Panc1 (cell line): ENCODE results near the gene KCNK10. TPM values are rescaled to one million over a fixed set of nuclear protein-coding genes. Genes with fewer than 3 reads are reported as not detected.

ENCODE experiments used
- ATAC-seq: fragments of 200-7000 bp; cut with Tn5 transposase; 2 replicates; pipeline ENCODE4 v1.9.1; 2020; ENCODE audit warnings: mild to moderate bottlenecking, moderate library complexity
- BruUV-seq: library from RNA; stranded (reverse); fragments of 400-500 nt; replicated peaks from 2 replicates; lab custom pipeline; 2021; lab: Mats Ljungman, UMichigan
- CTCF ChIA-PET: fragments of 300-600 bp; sonication (Branson Sonifier 250); formaldehyde crosslinking; loops from one replicate; lab custom pipeline; 2022; ENCODE audit warnings: antibody characterized with exemption; lab: Charles Lee
- POLR2A ChIA-PET: fragments of 300-600 bp; sonication (Branson Sonifier 250); formaldehyde crosslinking; loops from one replicate; lab custom pipeline; 2022; ENCODE audit warnings: antibody characterized with exemption; lab: Charles Lee
- DNase-seq: peaks from one replicate; pipeline ENCODE4 v3.0.0-alpha.2; 2010; ENCODE audit warnings: low read depth, low spot score
- H3K27ac ChIP-seq: 2 replicates; pipeline ENCODE4 v1.5.1; 2011; ENCODE audit warnings: mild to moderate bottlenecking, low read length, inconsistent platforms
- H3K27me3 ChIP-seq: fragments of 200-500 bp; sonication (Bioruptor generic); 2 replicates; pipeline ENCODE4 v1.6.0; 2014; ENCODE audit warnings: low read length, inconsistent platforms; ENCODE audit not compliant: control insufficient read depth, insufficient read depth
- H3K36me3 ChIP-seq: fragments of 200-500 bp; sonication (Bioruptor generic); 2 replicates; pipeline ENCODE4 v1.5.1; 2014; ENCODE audit warnings: inconsistent platforms, mild to moderate bottlenecking, low read length, moderate library complexity; ENCODE audit not compliant: control insufficient read depth, insufficient read depth
- H3K4me1 ChIP-seq: 2 replicates; pipeline ENCODE4 v1.5.1; 2011; ENCODE audit warnings: inconsistent platforms, mild to moderate bottlenecking, low read length, moderate library complexity; ENCODE audit not compliant: control insufficient read depth, insufficient read depth
- H3K4me3 ChIP-seq, 2 experiments: 2 replicates each; pipeline ENCODE4 v1.5.1; 2011 to 2012; ENCODE audit warnings: low read depth in 2 of 2, low read length in 2 of 2, mild to moderate bottlenecking in 2 of 2, inconsistent platforms in 1 of 2, moderate library complexity in 1 of 2
- H3K9me3 ChIP-seq: fragments of 200-500 bp; sonication (Bioruptor generic); 2 replicates; pipeline ENCODE4 v1.5.1; 2014; ENCODE audit warnings: low read depth, mild to moderate bottlenecking, inconsistent platforms, low read length, moderate library complexity; ENCODE audit not compliant: control insufficient read depth, insufficient read depth
- CTCF ChIP-seq: fragments of 450-650 bp; IDR thresholded peaks from 2 replicates; pipeline ENCODE4 v1.5.1; 2017; ENCODE audit warnings: mild to moderate bottlenecking
- POLR2AphosphoS5 ChIP-seq: IDR thresholded peaks from 2 replicates; pipeline ENCODE4 v1.6.1; 2012; ENCODE audit warnings: mild to moderate bottlenecking, low read depth, low read length, moderate library complexity
- REST ChIP-seq, 2 experiments: IDR thresholded peaks; 2 replicates each; pipeline ENCODE4 v1.6.1; 2011 to 2012; ENCODE audit warnings: low read depth in 2 of 2, control low read depth in 1 of 2, low read length in 1 of 2, mild to moderate bottlenecking in 1 of 2, moderate library complexity in 1 of 2; ENCODE audit not compliant: insufficient read depth in 1 of 2
- SIN3A ChIP-seq: IDR thresholded peaks from 2 replicates; pipeline ENCODE4 v1.6.1; 2012; ENCODE audit warnings: low read depth, mild to moderate bottlenecking, low read length, moderate library complexity, borderline replicate concordance; ENCODE audit not compliant: insufficient read depth
- TCF7L2 ChIP-seq: IDR thresholded peaks from 2 replicates; pipeline ENCODE4 v1.6.1; 2011; ENCODE audit warnings: mild to moderate bottlenecking, low read depth, low read length, inconsistent platforms
- in situ Hi-C: cut with HindIII; loops from 2 replicates; pipeline ENCODE4 v1.10.0; 2016; ENCODE audit warnings: low sequenced_read_pairs, low pct_unique_long_range_greater_than_20kb
- intact Hi-C: fragments of 100-400 bp; cut with micrococcal nuclease; formaldehyde crosslinking; loops from one replicate; pipeline ENCODE4 v1.10.0; 2022; ENCODE audit not compliant: unreplicated experiment
- total RNA-seq: library from RNA; stranded (reverse); gene quantifications from one replicate; pipeline ENCODE4 v1.2.1, GENCODE V29; 2021; ENCODE audit not compliant: unreplicated experiment

Gene KCNK10
- total RNA-seq, 1 experiment from 2014 or later, result 0.28 TPM

GRCh38 chr14:88154321-88154720, 168.7 kb downstream of the KCNK10 start:
- Histone ChIP-seq H3K27me3 (no peaks in the 10 kb centered on the region; the same call in 1 of the 2 replicates), H3K4me1 (no peaks in the 10 kb centered on the region), H3K9me3 (no peaks in the 10 kb centered on the region), H3K36me3 (no peaks in the 10 kb centered on the region), H3K27ac (no peak overlapping the region), H3K4me3 (no peak overlapping the region)
- DNase-seq (no peak), ATAC-seq (no peak)
- CTCF ChIA-PET, result no interaction called here
- no TSS peak for BruUV-seq
- intact Hi-C loops, result no loop called here
- POLR2A ChIA-PET, result no interaction called here
- TF ChIP-seq POLR2AphosphoS5 (no peak), REST (IDR thresholded peaks at IDR 0.05; ENCODE audit: insufficient read depth in 1 of 2, low read depth in 2 of 2, low read length in 1 of 2) (no peak)
- in situ Hi-C loops, result no loop called here

GRCh38 chr14:88146881-88147649, 176.0 kb downstream of the KCNK10 start:
- CTCF ChIA-PET, result no interaction called here
- POLR2A ChIA-PET, result no interaction called here
- H3K27ac ChIP-seq, result no peak overlapping the region
- H3K4me1 ChIP-seq, result no peaks in the 10 kb centered on the region
- no peaks in the 10 kb centered on the region for H3K27me3 ChIP-seq
- intact Hi-C loops (no loop called here), in situ Hi-C loops (no loop called here)
- TF ChIP-seq TCF7L2 (no peak), SIN3A (no peak), POLR2AphosphoS5 (no peak), CTCF (no peak), REST (IDR thresholded peaks at IDR 0.05; ENCODE audit: insufficient read depth in 1 of 2, low read depth in 2 of 2, low read length in 1 of 2) (no peak)
- DNase-seq (no peak), ATAC-seq (no peak)
- H3K9me3 ChIP-seq, result no peaks in the 10 kb centered on the region
- no peak overlapping the region for H3K4me3 ChIP-seq
- no peaks in the 10 kb centered on the region for H3K36me3 ChIP-seq
- BruUV-seq, result no TSS peak
